Activated naive CD8-positive, alpha-beta T cell treated with anti-CD3 and anti-CD28 coated beads, Interleukin-2, amount 10 ng/mL, durations not matched to agents 7 days and 5 days (primary cell): ENCODE data around the gene SIPA1L2. TPM values are rescaled to one million over a fixed set of nuclear protein-coding genes. Genes with fewer than 3 reads are reported as not detected.

Source experiments
- ATAC-seq: fragments of 150-1000 bp; cut with Tn5 transposase; one replicate; pipeline ENCODE4 v1.10.0; 2021; ENCODE audit warnings: low read depth, moderate library complexity
- POLR2A ChIA-PET: fragments of 350-600 bp; sonication (Branson Sonifier 250); formaldehyde crosslinking; loops from one replicate; lab custom pipeline; 2021; ENCODE audit warnings: antibody characterized with exemption; lab: Charles Lee
- DNase-seq: peaks from one replicate; pipeline ENCODE4 v3.0.0; 2021
- H3K27ac Mint-ChIP-seq: one replicate; pipeline ENCODE4 v1.8.0; 2022; ENCODE audit warnings: mild to moderate bottlenecking, mixed read lengths
- H3K27me3 Mint-ChIP-seq: one replicate; pipeline ENCODE4 v1.8.0; 2022; ENCODE audit warnings: mild to moderate bottlenecking, moderate library complexity, mixed read lengths
- H3K36me3 Mint-ChIP-seq: one replicate; pipeline ENCODE4 v1.8.0; 2021; ENCODE audit warnings: mild to moderate bottlenecking, mixed read lengths
- H3K4me1 Mint-ChIP-seq: one replicate; pipeline ENCODE4 v1.8.0; 2021; ENCODE audit warnings: mixed read lengths
- H3K4me3 Mint-ChIP-seq: one replicate; pipeline ENCODE4 v1.8.0; 2022; ENCODE audit warnings: mild to moderate bottlenecking, moderate library complexity, mixed read lengths
- H3K9me3 Mint-ChIP-seq: one replicate; pipeline ENCODE4 v1.8.0; 2021; ENCODE audit warnings: mixed read lengths
- total RNA-seq, 2 experiments: library from RNA; stranded (reverse); gene quantifications; one replicate each; pipeline ENCODE4 v1.2.3, GENCODE V29; 2021

The SIPA1L2 gene
- total RNA-seq, 2 experiments from 2014 or later, result 0.86 to 1.1 TPM

DNA sequence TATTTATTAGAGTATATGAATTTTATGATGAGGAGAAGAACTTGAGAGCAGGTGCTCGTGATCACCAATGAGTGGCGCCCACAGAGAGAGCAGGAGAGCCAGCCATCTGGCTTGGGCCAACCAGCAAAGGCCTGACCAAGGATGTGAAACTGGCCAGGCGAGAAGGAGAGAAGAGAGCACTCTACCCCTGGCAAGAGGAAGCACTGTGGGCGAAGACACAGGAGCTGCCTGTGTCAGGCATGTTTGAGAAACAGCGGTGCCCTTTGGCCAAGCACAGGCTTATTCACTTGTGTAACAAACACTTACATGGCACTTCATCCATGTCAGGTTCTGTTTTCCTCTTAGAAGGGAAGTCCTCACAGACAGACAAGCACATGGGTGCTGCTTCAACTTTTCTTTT, 4.2 kb upstream of the SIPA1L2 start:
- ATAC-seq (no peak), DNase-seq (no peak)
- Mint-ChIP-seq H3K4me3 (no peak overlapping the region), H3K4me1 (peaks cover 8% of the 10 kb centered on the region), H3K9me3 (no peaks in the 10 kb centered on the region), H3K27ac (no peak overlapping the region), H3K27me3 (peaks cover 36% of the 10 kb centered on the region), H3K36me3 (no peaks in the 10 kb centered on the region)
- POLR2A ChIA-PET, result no interaction called here

- ATAC-seq (no peak), DNase-seq (no peak)
- H3K4me3 Mint-ChIP-seq, result peak overlapping the region; percentile 87
- H3K9me3 Mint-ChIP-seq, result no peaks in the 10 kb centered on the region
- no peaks in the 10 kb centered on the region for H3K36me3 Mint-ChIP-seq
- peaks cover 12% of the 10 kb centered on the region for H3K4me1 Mint-ChIP-seq
- POLR2A ChIA-PET, result no interaction called here
- H3K27me3 Mint-ChIP-seq, result peaks cover 58% of the 10 kb centered on the region
- H3K27ac Mint-ChIP-seq, result no peak overlapping the region
These were observed 912 bp upstream of the SIPA1L2 start for GRCh38 chr1:232630894-232631195.

GRCh38 chr1:232629250-232630046, 485 bp downstream of the SIPA1L2 start:
- ATAC-seq (peak; percentile 50), DNase-seq (peak; percentile 38)
- Mint-ChIP-seq H3K27me3 (peaks cover 56% of the 10 kb centered on the region), H3K9me3 (no peaks in the 10 kb centered on the region), H3K4me3 (peak overlapping the region; percentile 77), H3K4me1 (peaks cover 12% of the 10 kb centered on the region), H3K36me3 (no peaks in the 10 kb centered on the region), H3K27ac (no peak overlapping the region)
- POLR2A ChIA-PET, result no interaction called here

- Mint-ChIP-seq H3K4me3 (peak overlapping the region; percentile 77), H3K9me3 (no peaks in the 10 kb centered on the region), H3K27ac (no peak overlapping the region), H3K27me3 (peaks cover 58% of the 10 kb centered on the region), H3K4me1 (peaks cover 12% of the 10 kb centered on the region), H3K36me3 (no peaks in the 10 kb centered on the region)
- POLR2A ChIA-PET, result no interaction called here
- DNase-seq, result no peak
- no peak for ATAC-seq
These were observed 1.3 kb downstream of the SIPA1L2 start for GRCh38 chr1:232628335-232629249.

DNA sequence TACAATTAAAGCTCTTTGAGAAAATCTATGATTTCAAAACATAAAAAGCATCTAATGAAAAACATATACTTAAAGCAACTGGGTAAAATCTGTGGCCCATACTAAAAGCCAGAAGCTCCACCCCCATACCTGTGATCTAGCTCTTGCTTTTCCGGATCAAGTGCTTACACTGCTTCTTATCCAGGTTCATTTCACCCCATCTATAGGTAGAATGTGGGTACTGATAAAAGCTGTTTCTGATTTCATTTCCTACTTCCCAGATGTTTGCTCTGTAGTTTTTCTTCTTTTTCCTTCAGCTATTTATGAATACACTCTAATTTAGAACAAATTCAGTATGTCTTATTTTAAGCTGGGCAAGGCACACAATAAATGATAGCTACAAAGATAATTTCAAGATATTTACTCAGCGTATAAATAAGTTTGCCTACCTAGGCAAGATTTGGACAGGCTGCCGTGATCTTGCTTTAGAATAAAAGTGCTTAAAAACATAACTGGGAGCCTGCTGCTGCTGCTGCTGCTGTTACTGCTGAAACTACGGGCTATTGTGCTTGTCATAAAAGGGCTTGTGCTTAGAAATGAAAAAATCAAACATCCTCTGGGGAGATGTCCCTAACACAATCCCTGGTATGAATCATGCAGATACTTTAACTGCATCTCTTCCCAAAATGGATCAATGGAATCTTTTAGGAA, 2.1 kb downstream of the SIPA1L2 start:
- H3K4me1 Mint-ChIP-seq, result peaks cover 12% of the 10 kb centered on the region
- peaks cover 62% of the 10 kb centered on the region for H3K27me3 Mint-ChIP-seq
- DNase-seq (no peak), ATAC-seq (no peak)
- no peaks in the 10 kb centered on the region for H3K9me3 Mint-ChIP-seq
- H3K36me3 Mint-ChIP-seq, result no peaks in the 10 kb centered on the region
- no peak overlapping the region for H3K27ac Mint-ChIP-seq
- POLR2A ChIA-PET, result no interaction called here
- no peak overlapping the region for H3K4me3 Mint-ChIP-seq

DNA sequence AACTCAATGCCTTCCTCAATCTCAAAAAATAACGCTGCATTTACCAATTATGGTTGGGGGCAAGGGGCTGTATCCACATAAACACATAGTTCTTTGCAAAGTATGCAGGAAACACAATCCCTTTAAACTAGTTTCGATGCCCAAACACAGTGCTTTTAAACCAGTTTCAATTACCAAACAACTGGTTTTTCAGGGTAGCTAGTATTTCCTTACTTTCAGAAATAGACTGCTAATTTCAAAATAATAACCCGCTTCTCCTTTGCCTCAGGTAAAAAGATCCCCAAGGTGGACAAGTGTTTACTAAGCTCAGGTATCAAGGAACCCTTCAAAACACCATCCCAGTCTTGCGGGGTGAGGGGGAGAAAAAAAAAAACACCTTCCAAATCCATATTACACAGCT, 2.8 kb downstream of the SIPA1L2 start:
- no peak overlapping the region for H3K4me3 Mint-ChIP-seq
- no peak overlapping the region for H3K27ac Mint-ChIP-seq
- H3K9me3 Mint-ChIP-seq, result no peaks in the 10 kb centered on the region
- POLR2A ChIA-PET, result no interaction called here
- H3K4me1 Mint-ChIP-seq, result peaks cover 12% of the 10 kb centered on the region
- DNase-seq, result no peak
- no peak for ATAC-seq
- no peaks in the 10 kb centered on the region for H3K36me3 Mint-ChIP-seq
- H3K27me3 Mint-ChIP-seq, result peaks cover 55% of the 10 kb centered on the region

DNA sequence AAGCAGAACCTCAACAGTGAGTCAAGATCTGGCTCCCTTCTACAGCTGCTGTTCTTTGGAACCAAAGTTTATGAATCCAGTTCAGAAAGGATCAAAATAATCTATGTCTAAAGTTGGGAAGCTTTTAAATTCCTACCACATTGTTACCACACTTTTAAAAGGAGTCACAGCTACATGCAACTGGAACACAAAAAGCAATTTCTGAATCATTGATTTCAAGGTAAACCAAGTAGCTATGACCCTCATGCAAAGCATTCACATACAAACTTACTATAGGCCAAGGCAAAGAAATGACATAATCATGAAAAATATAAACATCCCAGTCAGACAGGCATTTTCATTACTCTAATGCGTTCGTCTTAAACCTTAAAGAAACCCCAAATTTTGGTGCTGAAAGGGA, 3.5 kb downstream of the SIPA1L2 start:
- POLR2A ChIA-PET, result no interaction called here
- peaks cover 48% of the 10 kb centered on the region for H3K27me3 Mint-ChIP-seq
- H3K4me3 Mint-ChIP-seq, result no peak overlapping the region
- H3K9me3 Mint-ChIP-seq, result no peaks in the 10 kb centered on the region
- DNase-seq, result no peak
- peaks cover 12% of the 10 kb centered on the region for H3K4me1 Mint-ChIP-seq
- H3K36me3 Mint-ChIP-seq, result no peaks in the 10 kb centered on the region
- no peak overlapping the region for H3K27ac Mint-ChIP-seq
- ATAC-seq, result no peak

DNA sequence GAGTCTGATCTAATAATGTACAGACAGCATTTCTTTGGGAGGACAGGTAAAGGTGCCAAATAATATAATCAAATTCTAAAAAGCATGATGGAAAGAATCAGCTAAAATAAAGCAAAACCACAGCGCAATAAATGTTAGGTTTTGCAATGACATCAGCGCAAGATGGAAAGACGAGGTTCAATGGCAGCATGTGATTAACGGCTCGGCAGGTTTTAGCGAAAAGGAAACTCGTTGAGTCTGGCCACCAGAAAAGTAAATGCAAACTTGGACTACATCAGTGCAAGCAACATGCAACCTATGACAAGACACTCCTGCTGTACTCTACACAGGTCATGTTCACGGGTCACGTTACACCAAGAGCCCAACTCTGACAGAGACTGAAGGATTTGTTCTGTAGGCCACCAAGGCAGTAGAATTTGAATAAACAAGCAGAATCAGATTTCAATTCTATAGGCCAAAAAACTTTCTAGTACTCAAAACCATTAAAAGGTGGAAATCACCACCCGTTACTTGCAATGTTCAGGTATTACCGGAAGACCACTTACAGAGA, 4.5 kb downstream of the SIPA1L2 start:
- no peak overlapping the region for H3K27ac Mint-ChIP-seq
- DNase-seq (no peak), ATAC-seq (no peak)
- H3K9me3 Mint-ChIP-seq, result no peaks in the 10 kb centered on the region
- H3K4me1 Mint-ChIP-seq, result peaks cover 6% of the 10 kb centered on the region
- peaks cover 43% of the 10 kb centered on the region for H3K27me3 Mint-ChIP-seq
- POLR2A ChIA-PET, result no interaction called here
- no peaks in the 10 kb centered on the region for H3K36me3 Mint-ChIP-seq
- H3K4me3 Mint-ChIP-seq, result no peak overlapping the region

DNA sequence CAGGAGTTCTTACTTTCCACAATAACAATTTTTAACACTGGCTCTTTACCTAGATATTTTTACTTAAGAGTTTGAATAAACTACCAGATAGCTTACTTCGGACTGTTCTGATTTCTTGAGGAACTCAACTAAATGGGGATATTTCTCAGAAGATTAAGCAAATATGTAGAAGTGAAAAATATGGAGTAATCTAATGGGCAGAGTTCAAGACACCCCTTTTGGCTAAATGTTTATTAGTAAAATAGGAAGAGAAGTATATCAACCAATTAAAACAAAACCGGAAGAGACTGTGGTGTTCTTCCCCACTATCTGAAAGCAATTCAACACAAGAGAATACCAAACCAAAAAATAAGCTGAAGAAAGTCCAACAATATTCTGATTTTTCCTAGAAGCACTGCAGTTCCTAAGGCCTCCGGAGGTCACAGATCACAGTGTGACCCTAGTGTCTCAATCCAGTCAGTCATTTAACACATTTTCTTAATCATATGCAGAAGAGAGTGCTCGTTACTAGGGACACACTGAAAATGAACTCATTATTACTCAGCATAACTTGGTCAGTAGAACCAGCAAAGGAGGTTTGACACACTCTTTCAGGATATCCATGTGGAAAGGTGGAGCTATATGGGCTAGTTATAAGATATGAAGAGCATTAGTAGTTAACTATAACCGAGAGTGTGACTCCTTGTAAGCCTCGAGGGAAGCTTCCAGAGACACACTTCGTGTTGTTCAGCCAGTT, 5.2 kb downstream of the SIPA1L2 start:
- DNase-seq (no peak), ATAC-seq (no peak)
- Mint-ChIP-seq H3K36me3 (no peaks in the 10 kb centered on the region), H3K4me1 (peaks cover 6% of the 10 kb centered on the region), H3K9me3 (no peaks in the 10 kb centered on the region), H3K27ac (no peak overlapping the region), H3K27me3 (peaks cover 48% of the 10 kb centered on the region), H3K4me3 (no peak overlapping the region)
- POLR2A ChIA-PET, result no interaction called here

- H3K27ac Mint-ChIP-seq, result no peak overlapping the region
- DNase-seq (no peak), ATAC-seq (no peak)
- H3K9me3 Mint-ChIP-seq, result no peaks in the 10 kb centered on the region
- H3K4me3 Mint-ChIP-seq, result no peak overlapping the region
- no peaks in the 10 kb centered on the region for H3K36me3 Mint-ChIP-seq
- peaks cover 2% of the 10 kb centered on the region for H3K4me1 Mint-ChIP-seq
- peaks cover 34% of the 10 kb centered on the region for H3K27me3 Mint-ChIP-seq
- POLR2A ChIA-PET, result no interaction called here
These were observed 7.0 kb downstream of the SIPA1L2 start for GRCh38 chr1:232622981-232623380.

DNA sequence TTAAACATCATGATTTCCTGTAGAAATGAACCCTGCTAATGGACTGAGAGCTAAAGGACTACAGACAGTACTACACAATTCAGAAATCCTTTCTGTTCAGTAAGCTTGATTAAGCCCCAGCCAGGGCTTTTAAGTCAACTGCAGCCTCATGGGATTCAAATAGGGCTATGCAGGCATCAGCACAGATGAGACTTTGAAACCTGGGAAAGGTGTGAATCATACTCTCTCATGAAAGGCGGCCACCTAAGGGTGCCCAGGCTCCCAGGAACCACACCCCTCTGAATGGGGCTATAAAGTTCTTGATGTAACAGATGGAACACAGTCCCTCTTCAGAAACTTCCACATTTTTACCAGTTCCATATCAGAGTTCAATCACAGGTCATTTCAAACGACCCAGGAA, 7.6 kb downstream of the SIPA1L2 start:
- POLR2A ChIA-PET, result no interaction called here
- H3K4me3 Mint-ChIP-seq, result no peak overlapping the region
- ATAC-seq, result no peak
- no peaks in the 10 kb centered on the region for H3K9me3 Mint-ChIP-seq
- H3K27ac Mint-ChIP-seq, result no peak overlapping the region
- no peaks in the 10 kb centered on the region for H3K4me1 Mint-ChIP-seq
- no peak for DNase-seq
- no peaks in the 10 kb centered on the region for H3K36me3 Mint-ChIP-seq
- peaks cover 28% of the 10 kb centered on the region for H3K27me3 Mint-ChIP-seq

DNA sequence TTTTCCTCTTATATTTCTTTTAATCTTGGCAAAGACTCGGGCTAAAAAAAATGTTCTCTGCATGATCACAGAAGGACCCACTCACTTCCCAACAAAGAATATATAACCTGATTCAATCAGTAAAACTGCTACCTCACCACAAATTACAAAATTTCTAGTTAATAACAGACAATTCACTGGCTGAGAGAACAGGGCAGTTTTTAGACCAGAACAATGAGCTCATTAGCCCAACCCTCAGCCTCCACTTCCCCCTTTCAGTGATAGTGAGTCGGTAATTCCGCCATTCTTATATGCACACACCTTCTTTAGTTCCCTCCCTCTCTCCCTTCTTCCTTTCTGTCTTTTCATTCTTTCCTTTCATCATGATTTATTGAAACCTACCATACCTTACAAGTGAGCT, 8.9 kb downstream of the SIPA1L2 start:
- H3K9me3 Mint-ChIP-seq, result no peaks in the 10 kb centered on the region
- no peak for DNase-seq
- peaks cover 25% of the 10 kb centered on the region for H3K27me3 Mint-ChIP-seq
- no peak for ATAC-seq
- H3K27ac Mint-ChIP-seq, result no peak overlapping the region
- H3K4me3 Mint-ChIP-seq, result no peak overlapping the region
- H3K36me3 Mint-ChIP-seq, result no peaks in the 10 kb centered on the region
- POLR2A ChIA-PET, result no interaction called here
- no peaks in the 10 kb centered on the region for H3K4me1 Mint-ChIP-seq
